Activated naive CD8-positive, alpha-beta T cell treated with anti-CD3 and anti-CD28 coated beads, Interleukin-2, amount 50 U/mL, for 24 hours (primary cell): ENCODE data around the gene CALHM4.

Source experiments
- ATAC-seq: fragments of 150-1000 bp; cut with Tn5 transposase; one replicate; pipeline ENCODE4 v1.10.0; 2021
- DNase-seq: peaks from one replicate; pipeline ENCODE4 v3.0.0; 2021
- H3K27ac Mint-ChIP-seq: one replicate; pipeline ENCODE4 v1.8.0; 2021; ENCODE audit warnings: mild to moderate bottlenecking, mixed read lengths
- H3K27me3 Mint-ChIP-seq: one replicate; pipeline ENCODE4 v1.8.0; 2021; ENCODE audit warnings: mixed read lengths
- H3K36me3 Mint-ChIP-seq: one replicate; pipeline ENCODE4 v1.8.0; 2021; ENCODE audit warnings: low read depth, mixed read lengths
- H3K4me1 Mint-ChIP-seq: one replicate; pipeline ENCODE4 v1.8.0; 2021; ENCODE audit warnings: mixed read lengths
- H3K4me3 Mint-ChIP-seq: one replicate; pipeline ENCODE4 v1.8.0; 2021; ENCODE audit warnings: mild to moderate bottlenecking, moderate library complexity, mixed read lengths
- H3K9me3 Mint-ChIP-seq: one replicate; pipeline ENCODE4 v1.8.0; 2021; ENCODE audit warnings: mixed read lengths

The CALHM4 gene

GRCh38 chr6:116553451-116553850 lies at the start of gene CALHM4:
CALHM4 (plus strand) TSS chr6:116553751; CDS start chr6:116553794, 43 bp downstream.
- no peak for DNase-seq
- H3K36me3 Mint-ChIP-seq, result no peaks in the 10 kb centered on the region
- no peaks in the 10 kb centered on the region for H3K4me1 Mint-ChIP-seq
- no peak for ATAC-seq
- H3K27me3 Mint-ChIP-seq, result peaks cover 11% of the 10 kb centered on the region
- no peak within 1 kb of the TSS for H3K4me3 Mint-ChIP-seq
- no peaks in the 10 kb centered on the region for H3K9me3 Mint-ChIP-seq
- H3K27ac Mint-ChIP-seq, result no peak within 1 kb of the TSS

DNA sequence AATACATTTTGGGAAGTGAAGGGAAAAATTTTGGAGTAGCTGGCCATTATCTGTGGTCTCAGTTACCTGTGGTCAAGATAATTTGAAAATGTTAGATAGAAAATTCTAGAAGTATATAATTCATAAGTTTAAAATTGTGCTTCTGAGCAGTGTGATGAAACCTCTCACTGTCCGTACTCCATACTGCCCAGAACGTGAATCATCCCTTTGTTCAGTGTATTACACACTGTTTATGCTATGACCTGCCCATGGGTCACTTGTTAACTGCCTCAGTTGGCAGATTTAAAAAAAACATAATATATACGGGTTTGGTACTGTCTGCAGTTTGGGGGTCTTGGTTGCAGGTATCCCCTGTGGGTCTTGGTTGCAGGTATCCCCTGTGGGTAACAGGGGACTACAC lies 46.2 kb upstream of the CALHM4 start:
- H3K36me3 Mint-ChIP-seq, result peaks cover 2% of the 10 kb centered on the region
- H3K4me1 Mint-ChIP-seq, result no peaks in the 10 kb centered on the region
- no peak overlapping the region for H3K27ac Mint-ChIP-seq
- H3K9me3 Mint-ChIP-seq, result peaks cover 14% of the 10 kb centered on the region
- no peak for ATAC-seq
- no peak for DNase-seq
- peaks cover 12% of the 10 kb centered on the region for H3K27me3 Mint-ChIP-seq
- no peak overlapping the region for H3K4me3 Mint-ChIP-seq

DNA sequence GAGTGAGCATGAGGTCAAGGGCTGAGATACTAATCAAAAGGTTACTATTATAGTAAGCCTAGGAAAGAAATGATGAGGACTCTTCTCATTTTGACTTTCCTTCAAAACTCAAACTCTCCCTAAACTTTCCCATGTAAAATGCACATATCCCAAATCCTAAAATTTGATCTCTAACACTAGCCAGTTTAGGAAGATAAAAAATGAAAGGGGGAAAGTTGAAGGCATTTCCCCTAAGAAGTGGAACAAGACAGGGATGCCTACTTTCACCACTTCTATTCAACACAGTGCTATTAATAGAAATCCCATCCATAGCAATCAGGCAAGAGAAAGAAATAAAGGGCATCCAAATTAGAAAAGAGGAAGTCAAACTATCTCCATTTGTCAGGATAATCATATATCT lies 45.0 kb upstream of the CALHM4 start:
- DNase-seq (no peak), ATAC-seq (no peak)
- no peak overlapping the region for H3K4me3 Mint-ChIP-seq
- no peaks in the 10 kb centered on the region for H3K4me1 Mint-ChIP-seq
- H3K27me3 Mint-ChIP-seq, result peaks cover 6% of the 10 kb centered on the region
- H3K27ac Mint-ChIP-seq, result no peak overlapping the region
- H3K36me3 Mint-ChIP-seq, result no peaks in the 10 kb centered on the region
- peaks cover 14% of the 10 kb centered on the region for H3K9me3 Mint-ChIP-seq

DNA sequence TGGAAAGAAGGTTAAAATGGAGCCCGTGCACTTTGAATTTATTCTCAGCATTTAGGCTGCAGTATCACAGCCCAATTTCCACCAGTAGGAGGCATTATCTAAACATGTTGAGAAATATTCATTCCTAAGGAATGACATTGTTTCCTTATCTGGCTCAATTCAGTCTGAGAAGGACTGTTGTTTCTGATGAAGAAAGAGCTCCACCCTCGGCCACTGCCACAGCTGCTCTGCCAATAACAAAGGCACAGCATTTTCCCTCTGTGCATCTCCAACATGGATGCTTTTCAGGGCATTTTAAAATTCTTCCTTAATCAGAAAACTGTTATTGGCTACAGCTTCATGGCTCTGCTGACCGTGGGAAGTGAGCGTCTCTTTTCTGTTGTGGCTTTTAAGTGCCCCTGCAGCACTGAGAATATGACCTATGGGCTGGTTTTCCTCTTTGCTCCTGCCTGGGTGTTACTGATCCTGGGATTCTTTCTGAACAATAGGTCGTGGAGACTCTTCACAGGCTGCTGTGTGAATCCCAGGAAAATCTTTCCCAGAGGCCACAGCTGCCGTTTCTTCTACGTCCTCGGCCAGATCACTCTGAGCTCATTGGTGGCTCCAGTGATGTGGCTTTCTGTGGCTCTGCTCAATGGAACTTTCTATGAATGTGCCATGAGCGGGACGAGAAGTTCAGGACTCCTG lies 42.0 kb upstream of the CALHM4 start, which contains the start of gene CALHM5:
CALHM5 (plus strand) TSS at position 216 of the 687 bp plus-strand sequence; CDS start at position 274, 58 bp downstream.
- Mint-ChIP-seq H3K4me3 (no peak within 1 kb of the TSS), H3K4me1 (no peaks in the 10 kb centered on the region), H3K9me3 (peaks cover 4% of the 10 kb centered on the region), H3K27ac (no peak within 1 kb of the TSS), H3K27me3 (no peaks in the 10 kb centered on the region), H3K36me3 (no peaks in the 10 kb centered on the region)
- no peak for ATAC-seq
- no peak for DNase-seq

DNA sequence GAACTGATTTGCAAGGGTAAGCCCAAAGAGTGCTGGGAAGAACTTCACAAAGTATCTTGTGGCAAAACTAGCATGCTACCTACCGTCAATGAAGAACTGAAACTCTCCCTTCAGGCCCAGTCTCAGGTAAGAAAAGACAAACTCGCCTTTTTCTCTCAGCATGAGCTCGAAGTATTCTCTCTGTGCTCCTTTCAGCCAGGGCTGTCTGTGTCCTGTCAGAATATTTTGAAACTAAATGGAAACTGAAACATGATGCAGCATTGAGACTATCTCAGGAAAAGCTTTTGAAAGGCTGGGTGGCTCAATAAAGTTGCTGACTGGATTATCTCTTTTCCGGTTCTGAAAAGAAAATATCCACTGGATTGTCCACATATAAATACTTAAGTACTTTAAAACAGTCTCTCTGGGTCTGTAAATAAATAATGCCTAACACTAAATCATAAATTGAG lies 41.4 kb upstream of the CALHM4 start:
- peaks cover 4% of the 10 kb centered on the region for H3K9me3 Mint-ChIP-seq
- no peak overlapping the region for H3K27ac Mint-ChIP-seq
- no peak overlapping the region for H3K4me3 Mint-ChIP-seq
- no peaks in the 10 kb centered on the region for H3K36me3 Mint-ChIP-seq
- DNase-seq (no peak), ATAC-seq (no peak)
- H3K27me3 Mint-ChIP-seq, result no peaks in the 10 kb centered on the region
- H3K4me1 Mint-ChIP-seq, result no peaks in the 10 kb centered on the region

GRCh38 chr6:116512734-116513133 lies 40.8 kb upstream of the CALHM4 start:
- no peak for DNase-seq

GRCh38 chr6:116513224-116513875 lies 40.2 kb upstream of the CALHM4 start:
- Mint-ChIP-seq H3K36me3 (no peaks in the 10 kb centered on the region), H3K9me3 (peaks cover 4% of the 10 kb centered on the region), H3K4me1 (no peaks in the 10 kb centered on the region), H3K4me3 (no peak overlapping the region), H3K27ac (no peak overlapping the region), H3K27me3 (no peaks in the 10 kb centered on the region)
- DNase-seq, result no peak
- ATAC-seq, result no peak

More at GRCh38 chr6:116512734-116513133, 40.8 kb upstream of the CALHM4 start:
- H3K27me3 Mint-ChIP-seq, result no peaks in the 10 kb centered on the region
- H3K4me3 Mint-ChIP-seq, result no peak overlapping the region
- H3K4me1 Mint-ChIP-seq, result no peaks in the 10 kb centered on the region
- no peak for ATAC-seq
- H3K27ac Mint-ChIP-seq, result no peak overlapping the region
- peaks cover 4% of the 10 kb centered on the region for H3K9me3 Mint-ChIP-seq
- H3K36me3 Mint-ChIP-seq, result no peaks in the 10 kb centered on the region

- Mint-ChIP-seq H3K4me3 (no peak overlapping the region), H3K27me3 (no peaks in the 10 kb centered on the region), H3K27ac (no peak overlapping the region), H3K4me1 (no peaks in the 10 kb centered on the region), H3K36me3 (no peaks in the 10 kb centered on the region), H3K9me3 (no peaks in the 10 kb centered on the region)
- ATAC-seq (no peak), DNase-seq (no peak)
Observed at GRCh38 chr6:116514111-116514510, 39.4 kb upstream of the CALHM4 start.

GRCh38 chr6:116515141-116515540 lies 38.4 kb upstream of the CALHM4 start:
- H3K27me3 Mint-ChIP-seq, result no peaks in the 10 kb centered on the region
- no peak for ATAC-seq

DNA sequence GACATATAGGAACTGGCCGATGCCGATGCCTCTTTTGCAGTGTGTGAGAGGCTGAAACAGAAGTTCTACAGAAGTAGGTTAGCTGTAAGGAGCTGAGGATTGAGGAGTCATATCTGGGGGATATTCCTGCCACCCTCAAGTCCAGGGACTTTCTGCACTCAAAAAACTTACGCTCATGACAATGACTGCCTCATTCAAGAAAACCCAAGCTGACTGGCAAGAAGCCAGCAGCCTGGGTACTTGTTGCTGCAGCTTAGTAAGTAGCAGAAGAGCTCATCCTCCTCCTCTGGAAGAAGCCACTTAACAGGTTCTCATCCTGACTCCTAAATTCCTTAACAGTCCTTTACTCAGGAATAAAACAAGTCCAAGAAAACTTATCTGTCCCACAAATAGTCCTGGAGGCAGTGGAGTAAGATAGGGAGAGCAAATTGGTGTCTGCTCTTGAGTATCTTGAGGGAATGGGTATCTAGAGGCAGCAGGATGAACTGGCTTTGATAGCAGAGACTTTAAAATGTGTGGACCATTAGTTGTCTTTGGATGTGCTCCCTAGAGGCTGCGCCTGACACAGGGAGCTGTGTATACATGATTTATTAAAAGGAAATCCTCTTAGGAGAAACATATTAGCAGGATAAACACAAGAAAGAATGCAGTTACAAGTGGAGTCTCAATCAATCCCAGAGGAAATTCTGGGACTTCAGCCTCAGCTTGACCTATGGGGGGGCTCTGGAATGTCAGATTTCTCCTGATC lies 34.8 kb upstream of the CALHM4 start:
- Mint-ChIP-seq H3K4me1 (no peaks in the 10 kb centered on the region), H3K27ac (no peak overlapping the region), H3K27me3 (no peaks in the 10 kb centered on the region), H3K4me3 (no peak overlapping the region), H3K9me3 (no peaks in the 10 kb centered on the region), H3K36me3 (no peaks in the 10 kb centered on the region)
- DNase-seq (no peak), ATAC-seq (no peak)

More at GRCh38 chr6:116515141-116515540, 38.4 kb upstream of the CALHM4 start:
- no peak for DNase-seq
- no peaks in the 10 kb centered on the region for H3K9me3 Mint-ChIP-seq
- no peaks in the 10 kb centered on the region for H3K36me3 Mint-ChIP-seq
- no peak overlapping the region for H3K27ac Mint-ChIP-seq
- H3K4me1 Mint-ChIP-seq, result no peaks in the 10 kb centered on the region
- no peak overlapping the region for H3K4me3 Mint-ChIP-seq

DNA sequence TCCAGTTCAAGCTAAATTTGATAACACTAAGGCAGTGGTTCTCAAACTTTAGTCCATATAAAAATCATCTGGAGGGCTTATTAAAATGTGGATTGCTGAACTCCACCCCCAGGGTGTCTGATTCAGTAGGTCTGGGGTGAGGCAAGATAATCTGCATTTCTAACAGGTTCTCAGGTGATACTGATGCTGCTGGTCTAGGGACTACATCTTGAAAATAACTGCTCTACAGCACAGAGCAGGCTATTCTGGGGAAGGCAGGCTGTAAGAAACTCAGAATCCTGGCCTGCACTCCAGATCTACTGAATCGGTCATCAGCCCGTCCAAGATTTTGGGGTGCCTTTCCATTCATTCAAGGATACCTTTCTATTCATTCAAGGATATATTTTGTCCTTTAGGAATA lies 30.7 kb upstream of the CALHM4 start:
- Mint-ChIP-seq H3K27me3 (peaks cover 2% of the 10 kb centered on the region), H3K4me1 (no peaks in the 10 kb centered on the region), H3K36me3 (no peaks in the 10 kb centered on the region), H3K9me3 (no peaks in the 10 kb centered on the region), H3K27ac (no peak overlapping the region), H3K4me3 (no peak overlapping the region)
- ATAC-seq, result no peak
- DNase-seq, result no peak

DNA sequence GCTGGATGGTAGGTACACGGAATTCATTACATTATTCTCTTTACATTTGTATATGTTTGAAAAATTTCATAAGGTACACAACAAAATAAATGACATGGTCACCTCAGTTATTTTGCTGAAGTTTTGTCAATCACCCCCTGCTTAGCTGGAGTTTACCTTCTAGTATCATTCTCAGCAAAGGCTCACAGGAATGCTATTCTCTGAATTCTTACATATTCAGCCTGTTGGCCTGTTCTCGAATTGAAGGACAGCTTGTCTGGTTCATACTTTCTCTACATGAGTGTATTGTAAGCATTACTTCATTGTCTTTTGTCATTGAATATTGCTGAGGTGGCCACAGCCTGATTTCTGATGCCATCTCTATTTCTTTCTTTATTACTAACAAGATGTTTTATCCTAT lies 29.3 kb upstream of the CALHM4 start:
- Mint-ChIP-seq H3K4me1 (no peaks in the 10 kb centered on the region), H3K4me3 (no peak overlapping the region), H3K27ac (no peak overlapping the region), H3K9me3 (no peaks in the 10 kb centered on the region), H3K27me3 (peaks cover 2% of the 10 kb centered on the region), H3K36me3 (no peaks in the 10 kb centered on the region)
- ATAC-seq, result no peak
- DNase-seq, result no peak

GRCh38 chr6:116528133-116528532 lies 25.4 kb upstream of the CALHM4 start:
- Mint-ChIP-seq H3K4me1 (no peaks in the 10 kb centered on the region), H3K27me3 (peaks cover 9% of the 10 kb centered on the region), H3K4me3 (no peak overlapping the region), H3K36me3 (no peaks in the 10 kb centered on the region), H3K9me3 (no peaks in the 10 kb centered on the region), H3K27ac (no peak overlapping the region)
- ATAC-seq (no peak), DNase-seq (no peak)

DNA sequence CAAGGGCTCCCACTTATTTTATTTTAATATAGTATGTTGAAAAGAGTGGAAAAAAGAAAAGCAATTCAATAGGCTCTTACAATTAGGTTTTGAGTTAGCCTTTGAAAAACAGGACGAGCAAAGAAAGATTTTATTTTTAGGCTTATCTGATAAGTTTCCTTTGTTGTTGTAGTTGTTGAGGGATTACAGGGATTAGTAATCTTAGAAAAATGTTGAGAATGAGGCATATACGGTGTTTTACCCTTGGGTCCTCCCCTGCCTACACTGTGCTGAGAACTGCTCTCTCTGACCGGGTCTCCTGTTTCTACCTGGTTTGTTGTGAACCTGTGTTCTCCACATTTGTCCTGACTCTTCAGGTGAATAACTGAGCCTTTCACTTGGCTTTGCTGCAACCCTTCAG lies 24.8 kb upstream of the CALHM4 start:
- H3K4me3 Mint-ChIP-seq, result no peak overlapping the region
- ATAC-seq (no peak), DNase-seq (no peak)
- H3K4me1 Mint-ChIP-seq, result no peaks in the 10 kb centered on the region
- no peaks in the 10 kb centered on the region for H3K36me3 Mint-ChIP-seq
- no peak overlapping the region for H3K27ac Mint-ChIP-seq
- H3K27me3 Mint-ChIP-seq, result peaks cover 14% of the 10 kb centered on the region
- no peaks in the 10 kb centered on the region for H3K9me3 Mint-ChIP-seq
